H1 (cell line): Measurements from ENCODE around the gene CRKL. TPM values are rescaled to one million over a fixed set of nuclear protein-coding genes. Genes with fewer than 3 reads are reported as not detected.

Experiments used
- CTCF ChIA-PET: fragments of 300-600 bp; sonication (Branson Sonifier 250); formaldehyde crosslinking; loops from one replicate; lab custom pipeline; 2021; ENCODE audit not compliant: partially characterized antibody; lab: Charles Lee
- POLR2A ChIA-PET: fragments of 300-600 bp; sonication (Branson Sonifier 250); formaldehyde crosslinking; loops from one replicate; lab custom pipeline; 2021; ENCODE audit warnings: inconsistent platforms; ENCODE audit not compliant: partially characterized antibody; lab: Charles Lee
- DNase-seq, 2 experiments: peaks; one replicate each; pipeline versions ENCODE4 v3.0.0 to v3.0.0-alpha.2; 2010 to 2022; ENCODE audit warnings: low spot score in 2 of 2, low read depth in 1 of 2, mixed read lengths in 1 of 2
- FAIRE-seq: peaks from 2 replicates; lab custom pipeline; 2011; peaks lifted over from hg19 to GRCh38; lab: Jason Lieb, UNC
- H2AFZ ChIP-seq: 2 replicates; pipeline ENCODE4 v1.8.1; 2012; ENCODE audit warnings: low read length, inconsistent platforms
- H2AK5ac ChIP-seq: 2 replicates; pipeline ENCODE4 v1.6.1; 2013; ENCODE audit warnings: low read depth, low read length
- H2BK120ac ChIP-seq: replicated peaks from 2 replicates; pipeline ENCODE3; 2013; ENCODE audit warnings: low read depth, low read length, inconsistent platforms
- H2BK12ac ChIP-seq: 2 replicates; pipeline ENCODE4 v1.6.1; 2013; ENCODE audit warnings: low read depth, low read length
- H2BK15ac ChIP-seq: 2 replicates; pipeline ENCODE4 v1.6.1; 2013; ENCODE audit warnings: low read length
- H2BK20ac ChIP-seq: 2 replicates; pipeline ENCODE4 v1.6.1; 2013; ENCODE audit warnings: low read length
- H2BK5ac ChIP-seq: 2 replicates; pipeline ENCODE4 v1.6.1; 2013; ENCODE audit warnings: low read depth, low read length
- H3K14ac ChIP-seq: 2 replicates; pipeline ENCODE4 v1.6.1; 2013; ENCODE audit warnings: inconsistent platforms; ENCODE audit not compliant: insufficient read length
- H3K18ac ChIP-seq: 2 replicates; pipeline ENCODE4 v1.6.1; 2013; ENCODE audit warnings: low read length; ENCODE audit errors: extremely low read depth
- H3K23ac ChIP-seq: 2 replicates; pipeline ENCODE4 v1.6.1; 2013; ENCODE audit warnings: inconsistent platforms; ENCODE audit not compliant: insufficient read length
- H3K23me2 ChIP-seq: 2 replicates; pipeline ENCODE4 v1.6.1; 2013; ENCODE audit warnings: low read depth, low read length
- H3K27ac ChIP-seq: 2 replicates; pipeline ENCODE4 v1.6.1; 2011; ENCODE audit warnings: low read depth, low read length, inconsistent platforms
- H3K27me3 ChIP-seq, 4 experiments: replicated peaks in 1 of 4; 1 replicate in 1 of 4; 2 replicates in 3 of 4; pipeline versions ENCODE4 v1.6.1 to v1.8.1; 2011 to 2013; ENCODE audit warnings: low read length in 3 of 4, mild to moderate bottlenecking in 3 of 4, inconsistent platforms in 2 of 4, mixed read lengths in 2 of 4, moderate library complexity in 1 of 4; ENCODE audit not compliant: control insufficient read depth in 3 of 4, insufficient read depth in 3 of 4; ENCODE audit errors: extremely low read depth in 1 of 4
- H3K36me3 ChIP-seq, 4 experiments: 2 replicates each; pipeline versions ENCODE4 v1.6.1 to v1.8.1; 2011 to 2013; ENCODE audit warnings: mild to moderate bottlenecking in 4 of 4, low read length in 3 of 4, moderate library complexity in 2 of 4, control low read depth in 1 of 4, inconsistent platforms in 1 of 4; ENCODE audit not compliant: insufficient read depth in 4 of 4, control insufficient read depth in 2 of 4
- H3K4ac ChIP-seq: replicated peaks from 2 replicates; pipeline ENCODE3; 2013; ENCODE audit warnings: low read length, low read depth, mixed read lengths, inconsistent platforms; ENCODE audit not compliant: insufficient read length
- H3K4me1 ChIP-seq, 4 experiments: replicated peaks in 1 of 4; 1 replicate in 1 of 4; 2 replicates in 3 of 4; pipeline versions ENCODE4 v1.6.1 to v1.8.1; 2011 to 2013; ENCODE audit warnings: low read length in 3 of 4, inconsistent platforms in 2 of 4, mixed read lengths in 1 of 4; ENCODE audit not compliant: insufficient read depth in 4 of 4, control insufficient read depth in 3 of 4
- H3K4me2 ChIP-seq, 2 experiments: 2 replicates each; pipeline versions ENCODE4 v1.6.1 to v1.8.1; 2011 to 2013; ENCODE audit warnings: low read depth in 2 of 2, low read length in 2 of 2, control low read depth in 1 of 2, inconsistent platforms in 1 of 2, mild to moderate bottlenecking in 1 of 2; ENCODE audit not compliant: insufficient read depth in 1 of 2
- H3K4me3 ChIP-seq, 4 experiments: fragments of 200-600, 300-600 bp in 1 of 4; sonication (generic), shearing (Covaris generic), sonication (Bioruptor Twin) in 1 of 4; 2 replicates each; pipeline versions ENCODE4 v1.5.1 to v1.8.1; 2011 to 2016; ENCODE audit warnings: low read length in 4 of 4, low read depth in 3 of 4, control low read depth in 2 of 4, inconsistent platforms in 2 of 4, mild to moderate bottlenecking in 2 of 4, mixed read lengths in 1 of 4, moderate library complexity in 1 of 4; ENCODE audit not compliant: insufficient read depth in 2 of 4; ENCODE audit errors: extremely low read depth in 1 of 4
- H3K56ac ChIP-seq: replicated peaks from 2 replicates; pipeline ENCODE3; 2013; ENCODE audit warnings: low read depth, mild to moderate bottlenecking, mixed read lengths, low read length, inconsistent platforms; ENCODE audit not compliant: insufficient read length
- H3K79me1 ChIP-seq: 2 replicates; pipeline ENCODE4 v1.6.1; 2013; ENCODE audit warnings: low read depth, low read length, control low read depth
- H3K79me2 ChIP-seq, 2 experiments: 2 replicates each; pipeline versions ENCODE4 v1.6.1 to v1.8.1; 2012 to 2013; ENCODE audit warnings: low read length in 2 of 2, mild to moderate bottlenecking in 2 of 2, inconsistent platforms in 1 of 2; ENCODE audit not compliant: insufficient read depth in 2 of 2, control insufficient read depth in 1 of 2
- H3K9ac ChIP-seq, 4 experiments: replicated peaks in 1 of 4; 1 replicate in 1 of 4; 2 replicates in 3 of 4; pipeline versions ENCODE4 v1.6.1 to v1.8.1; 2011 to 2013; ENCODE audit warnings: low read depth in 3 of 4, low read length in 3 of 4, control low read depth in 2 of 4, mild to moderate bottlenecking in 2 of 4, moderate library complexity in 2 of 4, inconsistent platforms in 1 of 4; ENCODE audit errors: extremely low read depth in 1 of 4
- H3K9me3 ChIP-seq, 2 experiments: 2 replicates each; pipeline versions ENCODE4 v1.6.1 to v1.8.1; 2012 to 2013; ENCODE audit warnings: mild to moderate bottlenecking in 2 of 2, moderate library complexity in 2 of 2, control low read depth in 1 of 2, inconsistent platforms in 1 of 2, low read depth in 1 of 2, low read length in 1 of 2, mixed read lengths in 1 of 2; ENCODE audit not compliant: insufficient read depth in 2 of 2
- H4K20me1 ChIP-seq, 2 experiments: replicated peaks in 1 of 2; 2 replicates each; pipeline versions ENCODE3 to v1.8.1; 2011 to 2013; ENCODE audit warnings: inconsistent platforms in 2 of 2, low read length in 2 of 2, mild to moderate bottlenecking in 1 of 2; ENCODE audit not compliant: insufficient read depth in 2 of 2, control insufficient read depth in 1 of 2
- H4K5ac ChIP-seq: 2 replicates; pipeline ENCODE4 v1.6.1; 2013; ENCODE audit warnings: low read length, low read depth, mixed read lengths, inconsistent platforms; ENCODE audit not compliant: insufficient read length
- H4K8ac ChIP-seq: 2 replicates; pipeline ENCODE4 v1.8.0; 2013; ENCODE audit warnings: mild to moderate bottlenecking, moderate library complexity, low read length, inconsistent platforms; ENCODE audit not compliant: insufficient read depth; ENCODE audit errors: extremely low read depth
- H4K91ac ChIP-seq: replicated peaks from 2 replicates; pipeline ENCODE3; 2013; ENCODE audit warnings: low read length, mixed read lengths, inconsistent platforms; ENCODE audit not compliant: insufficient read length
- CBX5 ChIP-seq: fragments of 300-800, 300-1000 bp; sonication (generic); IDR thresholded peaks from 2 replicates; pipeline ENCODE4 v1.7.1; 2016; ENCODE audit warnings: antibody characterized with exemption, low read length, low read depth
- FOSL1 ChIP-seq: IDR thresholded peaks from 2 replicates; pipeline ENCODE4 v1.6.1; 2011; ENCODE audit warnings: mild to moderate bottlenecking, low read depth, low read length, moderate library complexity; ENCODE audit not compliant: insufficient read depth
- GABPA ChIP-seq: IDR thresholded peaks from 2 replicates; pipeline ENCODE4 v1.6.1; 2011; ENCODE audit warnings: mild to moderate bottlenecking, low read length, moderate library complexity, borderline replicate concordance; ENCODE audit not compliant: insufficient read depth
- SRF ChIP-seq: IDR thresholded peaks from 2 replicates; pipeline ENCODE4 v1.6.1; 2011; ENCODE audit warnings: mild to moderate bottlenecking, low read depth, low read length, moderate library complexity
- TAF1 ChIP-seq: IDR thresholded peaks from 2 replicates; pipeline ENCODE4 v1.6.1; 2011; ENCODE audit warnings: mild to moderate bottlenecking, low read depth, low read length
- WGBS, 2 experiments: shearing (Covaris generic) in 1 of 2; methylation state at CpG; one replicate each; pipeline versions ENCODE4 v1.1.6 to v1.1.7; 2013 to 2015; ENCODE audit warnings: low lambda C conversion rate in 2 of 2, mixed read lengths in 2 of 2, inconsistent platforms in 1 of 2, low coverage in 1 of 2, missing lambda C conversion rate in 1 of 2; ENCODE audit not compliant: insufficient replicate concordance in 2 of 2, insufficient coverage in 1 of 2, insufficient read length in 1 of 2; ENCODE audit errors: extremely low coverage in 1 of 2, missing lambda C conversion rate in 1 of 2; 5-methylcytosine and 5-hydroxymethylcytosine counted together
- polyA plus RNA-seq, 7 experiments: library from polyadenylated mRNA; depleted of rRNA in 3 of 7; stranded (reverse) in 5 of 7; unstranded in 2 of 7; fragments of >200 nt in 5 of 7; fragments of 200-250 nt in 2 of 7; gene quantifications; 1 replicate in 5 of 7; 2 replicates in 1 of 7; 4 replicates in 1 of 7; pipeline versions ENCODE4 v1.2.1 to v1.2.3, GENCODE V29; 2011 to 2013; ENCODE audit warnings: missing spikeins in 2 of 7, mixed read lengths in 2 of 7
- total RNA-seq: library from RNA; stranded (reverse); fragmentation: NEBNext Ultra II Directional; extraction: Animal tissue kit (Norgen Biotek cat#: 25700); gene quantifications from 2 replicates; pipeline ENCODE4 v1.2.1, GENCODE V29; 2021

CRKL gene
- total and polyA plus RNA-seq, 2 of the 8 experiments (the other 6 are each of a cell fraction or from before 2014, with no cell fraction given) = 34.5 to 94.5 TPM

DNA sequence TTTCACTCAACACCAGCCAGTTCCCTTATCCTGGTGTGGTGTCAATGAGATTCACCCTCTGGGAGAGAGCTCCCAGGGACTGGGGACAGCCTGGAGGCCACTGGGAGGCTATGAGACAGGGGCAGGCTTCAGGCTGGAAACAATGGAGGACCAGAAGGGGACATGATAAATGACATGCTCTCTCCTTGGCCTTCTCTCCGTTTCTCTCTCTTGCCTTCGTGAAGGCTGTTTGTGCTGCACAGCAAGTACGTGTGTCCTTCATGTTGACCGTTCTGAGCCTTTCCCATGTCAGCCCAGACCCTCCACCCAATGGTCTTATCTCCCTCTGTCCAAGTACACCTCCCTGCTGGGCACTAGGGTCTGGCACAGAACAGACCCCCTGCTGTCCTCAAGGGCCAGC is 63.3 kb downstream of the CRKL start:
- H2BK12ac ChIP-seq = no peak overlapping the region
- WGBS, 2 experiments = 91% methylated on average over 4 of the region's 4 CpGs; no CpG with 5 or more reads in 1 of the 2 experiments
- H4K5ac ChIP-seq = no peak overlapping the region
- peak overlapping the region; percentile 63 to 92; a peak in 1 of 4 replicates for H3K4me2 ChIP-seq
- H3K9me3 ChIP-seq = peaks cover 11 to 17% of the 10 kb centered on the region in 2 experiments
- H2BK5ac ChIP-seq = no peak overlapping the region
- no peak overlapping the region for H2BK20ac ChIP-seq
- no peak overlapping the region for H2AFZ ChIP-seq
- H3K4me1 ChIP-seq = peaks cover 5 to 25% (median 8%) of the 10 kb centered on the region in 4 experiments; a peak in 6 of 7 replicates
- FAIRE-seq = no peak
- H3K27me3 ChIP-seq = peaks cover 0 to 14% (median 7%) of the 10 kb centered on the region in 4 experiments; a peak in 5 of 7 replicates
- peak overlapping the region; percentile 8 for H2AK5ac ChIP-seq
- H3K14ac ChIP-seq = no peak overlapping the region
- H3K23ac ChIP-seq = no peak overlapping the region
- no peak overlapping the region for H3K18ac ChIP-seq
- CTCF ChIA-PET = interaction anchor here (0.7 to 2.5 kb wide), 5 partner anchors 8 to 204 kb away, joined by 3 to 10 read pairs (median 3); partner anchors contain the start of gene THAP7
- TF ChIP-seq FOSL1 (no peak), SRF (no peak), GABPA (no peak), CBX5 (no peak), TAF1 (no peak)
- no peak overlapping the region for H4K91ac ChIP-seq
- H3K27ac ChIP-seq = no peak overlapping the region
- no peak overlapping the region; the same call in none of the 2 replicates for H4K8ac ChIP-seq
- no peaks in the 10 kb centered on the region for H3K79me1 ChIP-seq
- no peak overlapping the region for H3K56ac ChIP-seq
- no peak for DNase-seq
- H2BK15ac ChIP-seq = no peak overlapping the region
- H3K4ac ChIP-seq = no peak overlapping the region
- peaks cover 8% of the 10 kb centered on the region for H3K23me2 ChIP-seq
- POLR2A ChIA-PET = interaction anchor here (1.9 to 4.6 kb wide), 2 partner anchors 18 to 22 kb away, joined by 6 to 45 read pairs; partner anchors contain the start of gene THAP7
- H4K20me1 ChIP-seq = peaks cover under 1 to 1% of the 10 kb centered on the region in 2 experiments
- H3K36me3 ChIP-seq = no peaks in the 10 kb centered on the region
- H3K9ac ChIP-seq = peak overlapping the region in 1 of 4 experiments; percentile 15; a peak in 1 of 7 replicates
- H3K79me2 ChIP-seq = no peaks in the 10 kb centered on the region
- H3K4me3 ChIP-seq = no peak overlapping the region
- no peak overlapping the region for H2BK120ac ChIP-seq
